KBM-7 (cell line): ENCODE measurements around the gene RBFOX1.

Source experiments
- DNase-seq: peaks from one replicate; pipeline ENCODE4 v3.0.0-alpha.2; 2015
- in situ Hi-C: fragments of 300-500 bp; cut with MboI; formaldehyde crosslinking; loops from 2 replicates; pipeline ENCODE4 v1.14.3; 2020; ENCODE audit warnings: low sequenced_read_pairs, low pct_unique_long_range_greater_than_20kb, mixed read lengths

The RBFOX1 gene

GRCh38 chr16:7504844-7505243, 172.2 kb downstream of the RBFOX1 start:
- DNase-seq = no peak
- in situ Hi-C loops = no loop called here

GRCh38 chr16:7505495-7505894, 172.8 kb downstream of the RBFOX1 start:
- no peak for DNase-seq
- in situ Hi-C loops = no loop called here

GRCh38 chr16:7506363-7506762, 173.7 kb downstream of the RBFOX1 start:
- in situ Hi-C loops = no loop called here
- DNase-seq = no peak

GRCh38 chr16:7508656-7509055, 176.0 kb downstream of the RBFOX1 start:
- no peak for DNase-seq
- in situ Hi-C loops = no loop called here

- in situ Hi-C loops = no loop called here
- no peak for DNase-seq
These were observed 177.4 kb downstream of the RBFOX1 start for GRCh38 chr16:7509963-7510601.

GRCh38 chr16:7511549-7512260, 179.1 kb downstream of the RBFOX1 start:
- DNase-seq = no peak
- in situ Hi-C loops = no loop called here

GRCh38 chr16:7512503-7512902, 179.9 kb downstream of the RBFOX1 start:
- in situ Hi-C loops = no loop called here
- no peak for DNase-seq

- in situ Hi-C loops = no loop called here
- peak; percentile 23 for DNase-seq
These were observed 180.8 kb downstream of the RBFOX1 start for GRCh38 chr16:7513429-7513828.

- no peak for DNase-seq
- in situ Hi-C loops = no loop called here
These were observed 182.9 kb downstream of the RBFOX1 start for GRCh38 chr16:7515543-7515942.

- no peak for DNase-seq
- in situ Hi-C loops = no loop called here
These were observed 184.9 kb downstream of the RBFOX1 start for GRCh38 chr16:7517496-7517895.

GRCh38 chr16:7518158-7518557, 185.5 kb downstream of the RBFOX1 start:
- in situ Hi-C loops = no loop called here

GRCh38 chr16:7521834-7522233, 189.2 kb downstream of the RBFOX1 start:
- DNase-seq = no peak
- in situ Hi-C loops = no loop called here

More at GRCh38 chr16:7518158-7518557, 185.5 kb downstream of the RBFOX1 start:
- no peak for DNase-seq

GRCh38 chr16:7524419-7524818, 191.8 kb downstream of the RBFOX1 start:
- DNase-seq = no peak
- in situ Hi-C loops = no loop called here

- in situ Hi-C loops = no loop called here
- no peak for DNase-seq
These were observed 194.1 kb downstream of the RBFOX1 start for GRCh38 chr16:7526736-7527135.

GRCh38 chr16:7532534-7532933, 199.9 kb downstream of the RBFOX1 start:
- in situ Hi-C loops = no loop called here
- DNase-seq = no peak

- DNase-seq = no peak
- in situ Hi-C loops = no loop called here
These were observed 202.1 kb downstream of the RBFOX1 start for GRCh38 chr16:7534749-7535148.

GRCh38 chr16:7541026-7541425, 208.4 kb downstream of the RBFOX1 start:
- in situ Hi-C loops = no loop called here

GRCh38 chr16:7545251-7545650, 212.6 kb downstream of the RBFOX1 start:
- no peak for DNase-seq
- in situ Hi-C loops = no loop called here

More at GRCh38 chr16:7541026-7541425, 208.4 kb downstream of the RBFOX1 start:
- DNase-seq = no peak

GRCh38 chr16:7546948-7547347, 214.3 kb downstream of the RBFOX1 start:
- DNase-seq = no peak
- in situ Hi-C loops = no loop called here

GRCh38 chr16:7547736-7548135, 215.1 kb downstream of the RBFOX1 start:
- in situ Hi-C loops = no loop called here
- DNase-seq = no peak

- no peak for DNase-seq
- in situ Hi-C loops = no loop called here
These were observed 216.2 kb downstream of the RBFOX1 start for GRCh38 chr16:7548796-7549318.
